T-cell (primary cell): Measurements from ENCODE around the gene PAPSS2. TPM values are rescaled to one million over a fixed set of nuclear protein-coding genes. Genes with fewer than 3 reads are reported as not detected.

Experiments used
- ATAC-seq, 4 experiments: fragments of 200-7000 bp in 3 of 4; fragments of 150-1000 bp in 1 of 4; cut with Tn5 transposase; replicated peaks in 1 of 4; 1 replicate in 3 of 4; 2 replicates in 1 of 4; pipeline ENCODE4 v1.10.0; 2021; ENCODE audit warnings: moderate library complexity in 3 of 4, mild to moderate bottlenecking in 2 of 4, moderate number of reproducible peaks in 1 of 4
- CTCF ChIA-PET, 2 donors: fragments of 300-600 bp; sonication (Branson Sonifier 250); formaldehyde crosslinking; loops; one replicate each; lab custom pipeline; 2022; ENCODE audit warnings: antibody characterized with exemption in 2 of 2; lab: Charles Lee
- POLR2A ChIA-PET, 2 donors: fragments of 300-600 bp; sonication (Branson Sonifier 250); formaldehyde crosslinking; loops; one replicate each; lab custom pipeline; 2022; ENCODE audit warnings: antibody characterized with exemption in 2 of 2; lab: Charles Lee
- DNase-seq, 35 experiments: peaks; one replicate each; pipeline versions ENCODE4 v3.0.0 to v3.0.0-alpha.2; 2013 to 2023
- H3K27ac ChIP-seq: one replicate; pipeline ENCODE4 v1.5.1; 2013; ENCODE audit warnings: low read length
- H3K27me3 ChIP-seq, 2 experiments: replicated peaks in 1 of 2; 1 replicate in 1 of 2; 2 replicates in 1 of 2; pipeline versions ENCODE4 v1.6.1 to v1.7.0; 2013; ENCODE audit warnings: low read length in 1 of 2, mixed read lengths in 1 of 2; ENCODE audit not compliant: control insufficient read depth in 2 of 2, insufficient read depth in 2 of 2; ENCODE audit errors: extremely low read depth in 1 of 2
- H3K36me3 ChIP-seq, 2 donors: 1 replicate in 1 of 2; 2 replicates in 1 of 2; pipeline versions ENCODE4 v1.6.1 to v1.7.0; 2013; ENCODE audit warnings: low read length in 1 of 2; ENCODE audit not compliant: control insufficient read depth in 2 of 2, insufficient read depth in 1 of 2; ENCODE audit errors: extremely low read depth in 1 of 2
- H3K4me1 ChIP-seq, 2 experiments: 1 replicate in 1 of 2; 2 replicates in 1 of 2; pipeline versions ENCODE4 v1.6.1 to v1.7.0; 2013; ENCODE audit warnings: low read length in 2 of 2, mixed read lengths in 1 of 2; ENCODE audit not compliant: insufficient read depth in 2 of 2, control insufficient read depth in 1 of 2; ENCODE audit errors: extremely low read depth in 1 of 2
- H3K4me3 ChIP-seq, 2 donors: 1 replicate in 1 of 2; 2 replicates in 1 of 2; pipeline versions ENCODE4 v1.5.1 to v1.7.0; 2013; ENCODE audit warnings: mild to moderate bottlenecking in 2 of 2, low read length in 1 of 2, moderate library complexity in 1 of 2; ENCODE audit not compliant: control insufficient read depth in 1 of 2; ENCODE audit errors: extremely low read depth in 1 of 2
- H3K9me3 ChIP-seq: 2 replicates; pipeline ENCODE4 v1.7.0; 2013
- H3K27ac Mint-ChIP-seq, 2 donors: one replicate each; pipeline ENCODE4 v1.8.0; 2020 to 2021; ENCODE audit warnings: mild to moderate bottlenecking in 2 of 2, mixed read lengths in 2 of 2
- H3K27me3 Mint-ChIP-seq, 2 donors: one replicate each; pipeline ENCODE4 v1.8.0; 2021 to 2022; ENCODE audit warnings: mixed read lengths in 2 of 2
- H3K36me3 Mint-ChIP-seq: one replicate; pipeline ENCODE4 v1.8.0; 2021; ENCODE audit warnings: mixed read lengths
- H3K4me1 Mint-ChIP-seq, 3 donors: one replicate each; pipeline ENCODE4 v1.8.0; 2020 to 2022; ENCODE audit warnings: mixed read lengths in 3 of 3, mild to moderate bottlenecking in 1 of 3
- H3K4me3 Mint-ChIP-seq, 3 donors: one replicate each; pipeline ENCODE4 v1.8.0; 2020 to 2022; ENCODE audit warnings: mild to moderate bottlenecking in 3 of 3, mixed read lengths in 3 of 3, moderate library complexity in 3 of 3
- H3K9me3 Mint-ChIP-seq, 3 donors: one replicate each; pipeline ENCODE4 v1.8.0; 2020 to 2022; ENCODE audit warnings: mixed read lengths in 3 of 3
- WGBS: methylation state at CpG from one replicate; pipeline ENCODE4 v1.1.5; 2013; ENCODE audit warnings: missing lambda C conversion rate; ENCODE audit not compliant: insufficient coverage; 5-methylcytosine and 5-hydroxymethylcytosine counted together
- total RNA-seq, 35 experiments: library from RNA in 6 of 35; stranded (reverse) in 6 of 35; fragments of 120-200 nt in 1 of 35; gene quantifications; one replicate each; pipeline versions ENCODE4 v1.2.1 to v1.2.4 and lab custom pipeline; 2013 to 2026

Gene PAPSS2
- total RNA-seq, 5 donors from 2014 or later (not counting 1 experiment from before 2014, with no cell fraction given) = 0.35 to 1.8 (median 0.61) TPM; not detected in 2

GRCh38 chr10:87759551-87759950 lies 99.9 kb downstream of the PAPSS2 start:
- Mint-ChIP-seq H3K27me3 (no peaks in the 10 kb centered on the region), H3K4me3 (no peak overlapping the region), H3K27ac (no peak overlapping the region), H3K4me1 (peaks cover 6 to 11% (median 6%) of the 10 kb centered on the region in 3 donors), H3K36me3 (peaks cover 39% of the 10 kb centered on the region), H3K9me3 (no peaks in the 10 kb centered on the region)
- H3K4me1 ChIP-seq = no peaks in the 10 kb centered on the region
- H3K27me3 ChIP-seq = no peaks in the 10 kb centered on the region
- H3K4me3 ChIP-seq = no peak overlapping the region
- H3K27ac ChIP-seq = no peak overlapping the region
- CTCF ChIA-PET = no interaction called here
- POLR2A ChIA-PET = no interaction called here
- peaks cover 0 to 35% of the 10 kb centered on the region in 2 donors for H3K36me3 ChIP-seq
- no peaks in the 10 kb centered on the region for H3K9me3 ChIP-seq
- ATAC-seq (no peak), DNase-seq (no peak)

DNA sequence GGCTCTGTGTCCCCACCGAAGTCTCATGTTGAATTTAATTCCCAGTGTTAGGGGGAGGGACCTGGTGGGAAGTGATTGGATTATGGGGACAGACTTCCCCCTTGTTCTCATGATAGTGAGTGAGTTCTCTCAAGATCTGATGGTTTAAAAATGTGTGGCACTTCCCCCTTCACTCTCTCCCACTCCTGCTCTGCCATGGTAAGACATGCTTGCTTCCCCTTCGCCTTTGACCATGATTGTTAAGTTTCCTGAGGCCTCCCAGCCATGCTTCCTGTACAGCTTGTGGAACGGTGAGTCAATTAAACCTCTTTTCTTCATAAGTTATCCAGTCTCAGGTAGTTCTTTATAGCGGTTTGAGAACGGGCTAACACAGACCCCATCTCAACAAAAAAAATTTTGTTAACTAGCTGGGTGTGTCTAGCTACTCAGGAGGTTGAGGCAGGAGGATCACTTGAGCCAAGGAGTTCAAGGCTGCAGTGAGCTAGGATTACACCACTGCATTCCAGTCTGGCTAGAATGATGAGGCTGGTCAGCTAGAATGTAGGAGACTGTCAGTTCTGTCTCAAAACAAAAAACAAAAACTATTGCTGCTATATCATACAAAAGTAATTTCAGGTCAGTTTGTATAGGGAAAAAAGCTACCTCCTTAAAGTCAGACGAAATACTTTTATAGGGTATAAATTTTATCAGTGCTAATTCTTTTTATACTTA lies 100.7 kb downstream of the PAPSS2 start:
- H3K9me3 ChIP-seq = no peaks in the 10 kb centered on the region
- peaks cover 0 to 32% of the 10 kb centered on the region in 2 donors for H3K36me3 ChIP-seq
- H3K4me3 ChIP-seq = no peak overlapping the region
- no peak overlapping the region for H3K4me3 Mint-ChIP-seq
- ATAC-seq (no peak), DNase-seq (no peak)
- peaks cover 42% of the 10 kb centered on the region for H3K36me3 Mint-ChIP-seq
- no peaks in the 10 kb centered on the region for H3K9me3 Mint-ChIP-seq
- H3K27ac ChIP-seq = no peak overlapping the region
- no peaks in the 10 kb centered on the region for H3K4me1 ChIP-seq
- H3K27ac Mint-ChIP-seq = no peak overlapping the region
- no peaks in the 10 kb centered on the region for H3K27me3 ChIP-seq
- CTCF ChIA-PET = no interaction called here
- 88% methylated on average over 1 of the region's 6 CpGs for WGBS
- H3K4me1 Mint-ChIP-seq = peaks cover 6 to 11% (median 6%) of the 10 kb centered on the region in 3 donors
- H3K27me3 Mint-ChIP-seq = no peaks in the 10 kb centered on the region
- POLR2A ChIA-PET = interaction anchor here in 1 of 2 donors (0.6 kb wide), 1 partner anchor 9 kb away, joined by 3 read pairs; no protein-coding TSS in a partner anchor

DNA sequence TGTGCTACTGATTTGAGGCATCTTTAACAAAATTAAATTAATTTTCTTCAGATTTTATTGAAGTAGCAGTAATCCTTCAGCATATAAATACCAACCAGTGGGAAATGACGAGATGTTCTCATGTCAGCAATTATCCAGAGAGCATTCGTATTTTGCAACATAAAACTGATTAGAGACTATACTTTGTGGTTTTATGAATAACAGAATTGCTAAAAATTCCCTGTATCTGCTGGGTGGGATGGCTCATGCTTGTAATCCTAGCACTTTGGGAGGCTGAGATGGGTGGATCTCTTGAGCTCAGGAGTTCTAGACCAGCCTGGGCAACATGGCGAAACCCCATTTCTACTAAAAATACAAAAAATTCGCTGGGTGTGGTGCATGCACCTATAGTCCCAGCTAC lies 101.5 kb downstream of the PAPSS2 start:
- no CpG with 5 or more reads among the region's 4 CpGs for WGBS
- Mint-ChIP-seq H3K9me3 (no peaks in the 10 kb centered on the region), H3K27me3 (no peaks in the 10 kb centered on the region), H3K4me3 (no peak overlapping the region), H3K27ac (no peak overlapping the region), H3K36me3 (peaks cover 39% of the 10 kb centered on the region), H3K4me1 (peaks cover 6 to 11% (median 6%) of the 10 kb centered on the region in 3 donors)
- Histone ChIP-seq H3K36me3 (peaks cover 0 to 31% of the 10 kb centered on the region in 2 donors), H3K4me1 (no peaks in the 10 kb centered on the region), H3K4me3 (no peak overlapping the region), H3K9me3 (no peaks in the 10 kb centered on the region), H3K27me3 (no peaks in the 10 kb centered on the region), H3K27ac (no peak overlapping the region)
- ATAC-seq (no peak), DNase-seq (no peak)
- ChIA-PET CTCF (no interaction called here), POLR2A (no interaction called here)

DNA sequence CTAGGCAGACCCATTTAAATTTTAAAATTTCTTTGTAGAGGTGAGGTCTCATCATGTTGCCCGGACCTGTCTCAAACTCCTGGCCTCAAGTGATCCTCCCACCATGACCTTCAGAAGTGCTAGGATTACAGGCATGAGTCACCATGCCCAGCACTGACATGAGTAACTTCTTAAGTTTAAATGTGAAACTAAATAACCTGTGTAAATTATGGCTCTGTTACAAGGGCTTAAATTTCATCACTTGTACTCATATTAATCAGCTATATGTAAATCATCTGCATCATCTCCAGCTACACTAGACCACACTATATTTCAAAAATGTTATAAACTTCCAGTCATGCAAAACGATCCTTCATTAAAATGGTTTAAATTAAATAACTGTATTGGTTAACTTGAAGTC lies 102.2 kb downstream of the PAPSS2 start:
- H3K9me3 ChIP-seq = no peaks in the 10 kb centered on the region
- no peak overlapping the region for H3K4me3 Mint-ChIP-seq
- WGBS = no CpG with 5 or more reads among the region's 2 CpGs
- POLR2A ChIA-PET = no interaction called here
- no peak overlapping the region for H3K4me3 ChIP-seq
- DNase-seq (no peak), ATAC-seq (peak in 2 of 4 experiments; percentile 33 to 43)
- no peaks in the 10 kb centered on the region for H3K9me3 Mint-ChIP-seq
- H3K27me3 ChIP-seq = no peaks in the 10 kb centered on the region
- H3K27me3 Mint-ChIP-seq = no peaks in the 10 kb centered on the region
- CTCF ChIA-PET = interaction anchor here in 1 of 2 donors (0.6 kb wide), 1 partner anchor 1268 kb away, joined by 5 read pairs; no protein-coding TSS in a partner anchor
- H3K4me1 Mint-ChIP-seq = peaks cover 6 to 11% (median 6%) of the 10 kb centered on the region in 3 donors
- H3K27ac ChIP-seq = no peak overlapping the region
- peak overlapping the region in 1 of 2 donors; percentile 4 for H3K27ac Mint-ChIP-seq
- peaks cover 0 to 32% of the 10 kb centered on the region in 2 donors for H3K36me3 ChIP-seq
- H3K4me1 ChIP-seq = no peaks in the 10 kb centered on the region
- peaks cover 37% of the 10 kb centered on the region for H3K36me3 Mint-ChIP-seq

GRCh38 chr10:87763086-87763861 lies 103.6 kb downstream of the PAPSS2 start:
- no peaks in the 10 kb centered on the region for H3K9me3 Mint-ChIP-seq
- no peaks in the 10 kb centered on the region for H3K4me1 ChIP-seq
- no peak overlapping the region for H3K27ac Mint-ChIP-seq
- peaks cover 4 to 46% of the 10 kb centered on the region in 2 donors for H3K36me3 ChIP-seq
- ATAC-seq (no peak), DNase-seq (no peak)
- no peak overlapping the region for H3K27ac ChIP-seq
- H3K9me3 ChIP-seq = no peaks in the 10 kb centered on the region
- H3K27me3 Mint-ChIP-seq = no peaks in the 10 kb centered on the region
- no peak overlapping the region for H3K4me3 ChIP-seq
- H3K27me3 ChIP-seq = no peaks in the 10 kb centered on the region
- WGBS = 100% methylated on average over 1 of the region's 5 CpGs
- ChIA-PET POLR2A (no interaction called here), CTCF (interaction anchor here in 1 of 2 donors (0.7 kb wide), 1 partner anchor 1975 kb away, joined by 3 read pairs; no protein-coding TSS in a partner anchor)
- H3K4me1 Mint-ChIP-seq = peaks cover 6 to 9% (median 6%) of the 10 kb centered on the region in 3 donors
- H3K4me3 Mint-ChIP-seq = no peak overlapping the region
- peaks cover 49% of the 10 kb centered on the region for H3K36me3 Mint-ChIP-seq

GRCh38 chr10:87764072-87764934 lies 104.6 kb downstream of the PAPSS2 start:
- Mint-ChIP-seq H3K4me3 (no peak overlapping the region), H3K4me1 (peaks cover 6 to 7% (median 6%) of the 10 kb centered on the region in 3 donors), H3K36me3 (peaks cover 52% of the 10 kb centered on the region), H3K9me3 (no peaks in the 10 kb centered on the region), H3K27ac (no peak overlapping the region), H3K27me3 (no peaks in the 10 kb centered on the region)
- Histone ChIP-seq H3K4me1 (no peaks in the 10 kb centered on the region), H3K36me3 (peaks cover 5 to 49% of the 10 kb centered on the region in 2 donors), H3K9me3 (no peaks in the 10 kb centered on the region), H3K27ac (no peak overlapping the region), H3K27me3 (no peaks in the 10 kb centered on the region), H3K4me3 (no peak overlapping the region)
- ChIA-PET CTCF (no interaction called here), POLR2A (no interaction called here)
- no peak for DNase-seq
- 98% methylated on average over 6 of the region's 13 CpGs for WGBS
- no peak for ATAC-seq
